ENCODE data around the gene EEF1AKMT4. TPM values are rescaled to one million over a fixed set of nuclear protein-coding genes. Genes with fewer than 3 reads are reported as not detected.

Gene EEF1AKMT4
- total and polyA plus RNA-seq, 4 donors = 0.41 to 3.0 (median 1.6) TPM

DNA sequence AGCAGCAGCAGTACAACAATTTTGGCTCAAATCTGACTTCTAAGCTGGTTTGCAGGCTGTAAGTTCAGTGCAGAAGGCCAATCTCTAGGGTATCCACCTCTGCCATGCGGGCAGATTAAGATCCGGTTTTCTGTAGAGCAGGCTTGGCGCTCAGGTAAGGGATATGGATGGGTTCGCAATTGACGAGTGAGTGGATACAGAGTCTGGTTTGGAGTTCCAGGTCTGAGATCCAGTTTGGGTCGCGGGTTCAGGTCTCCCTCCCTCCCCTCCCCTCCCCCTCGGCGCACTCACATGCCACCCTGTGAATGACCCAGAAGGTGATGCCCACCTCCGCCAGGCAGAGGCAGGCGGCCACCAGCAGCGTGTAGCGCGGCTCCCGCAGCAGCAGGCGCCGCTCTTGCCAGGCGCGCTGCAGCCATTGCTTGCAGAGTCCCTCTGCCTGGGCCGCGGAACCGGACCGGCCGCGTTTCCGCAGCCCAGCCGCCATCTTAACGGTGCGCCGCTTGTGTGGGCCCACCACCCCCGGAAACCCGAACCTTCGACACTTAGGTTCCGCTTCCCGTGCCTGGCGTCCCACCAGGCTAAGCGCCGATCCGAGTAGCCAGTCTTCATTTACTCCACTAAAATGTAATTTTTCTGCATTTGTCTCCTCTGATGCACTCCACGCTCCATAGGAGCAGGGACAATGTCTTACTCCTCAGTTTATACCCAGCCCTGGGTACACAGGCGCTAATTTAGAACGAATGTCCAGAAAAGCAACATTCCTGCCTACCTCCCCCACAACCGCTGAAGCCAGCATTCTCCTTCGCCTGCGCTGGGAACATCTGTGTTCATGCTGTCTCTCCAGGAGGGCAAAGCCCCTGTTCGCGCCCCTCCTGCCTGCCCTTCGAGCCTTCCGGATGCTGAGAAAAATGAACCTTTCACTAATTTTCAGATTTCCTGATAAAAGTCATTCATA is 739 bp upstream of the EEF1AKMT4 start, which contains the start of gene ALG3:
Gene ALG3 (minus strand): TSS at position 509 of the 958 bp plus-strand sequence. CDS start 22 bp downstream, at position 487.
- intact Hi-C loops (cut with DNase I) = loop anchor here (1.0 to 10.0 kb wide), 7 partner anchors 22 to 114 kb away; partner anchors contain the start of genes ABCF3 (in 1 of the 2), DVL3 (in 1 of the 2), EIF2B5 (in 1 of the 2) and PSMD2 (in 1 of the 2)
- H3K4me1 ChIP-seq (ENCODE audit: control insufficient read depth in 1 of 2, insufficient read depth in 2 of 2, low read length in 2 of 2) = no peaks in the 10 kb centered on the region
- DNase-seq = peak; percentile 89 to 94

GRCh38 chr3:184250167-184250828 is 826 bp downstream of the EEF1AKMT4 start:
- H3K36me3 ChIP-seq (ENCODE audit: control insufficient read depth in 1 of 2, insufficient read depth in 2 of 2, low read length in 1 of 2) = peaks cover 0 to 4% of the 10 kb centered on the region in 2 donors
- no peaks in the 10 kb centered on the region for H3K27me3 ChIP-seq (ENCODE audit: control insufficient read depth in 1 of 2, insufficient read depth in 2 of 2, low read length in 1 of 2)
- WGBS, 2 donors = 13 to 14% methylated on average over 20 of the region's 20 CpGs
- H3K4me1 ChIP-seq (ENCODE audit: control insufficient read depth in 1 of 2, insufficient read depth in 2 of 2, low read length in 2 of 2) = no peaks in the 10 kb centered on the region
- peak; percentile 89 to 93 for DNase-seq
- peak overlapping the region; percentile 49 to 70 for H3K4me3 ChIP-seq (ENCODE audit: low read length in 2 of 2)
- intact Hi-C loops (cut with DNase I) = loop anchor here in 1 of 2 donors (10.0 kb wide), 1 partner anchor 355 kb away; no protein-coding TSS in a partner anchor
- H3K9me3 ChIP-seq (ENCODE audit: control insufficient read depth, low read length) = no peaks in the 10 kb centered on the region
- peak; percentile 91 for ATAC-seq (ENCODE audit: low FRiP score)
- no peak overlapping the region for H3K27ac ChIP-seq (ENCODE audit: low read depth in 1 of 2, low read length in 2 of 2)

More for the DNA sequence above, 739 bp upstream of the EEF1AKMT4 start, which contains the start of gene ALG3:
- Histone ChIP-seq H3K4me3 (ENCODE audit: low read length in 2 of 2) (peak within 1 kb of the TSS; percentile 70 to 72), H3K36me3 (ENCODE audit: control insufficient read depth in 1 of 2, insufficient read depth in 2 of 2, low read length in 1 of 2) (peaks cover 2 to 11% of the 10 kb centered on the region in 2 donors), H3K9me3 (ENCODE audit: control insufficient read depth, low read length) (no peaks in the 10 kb centered on the region), H3K27ac (ENCODE audit: low read depth in 1 of 2, low read length in 2 of 2) (peak within 1 kb of the TSS in 1 of 2 donors; percentile 8), H3K27me3 (ENCODE audit: control insufficient read depth in 1 of 2, insufficient read depth in 2 of 2, low read length in 1 of 2) (no peaks in the 10 kb centered on the region)
- 0 to 1% methylated on average over 49 of the region's 49 CpGs for WGBS, 2 donors
- peak; percentile 95 for ATAC-seq (ENCODE audit: low FRiP score)

DNA sequence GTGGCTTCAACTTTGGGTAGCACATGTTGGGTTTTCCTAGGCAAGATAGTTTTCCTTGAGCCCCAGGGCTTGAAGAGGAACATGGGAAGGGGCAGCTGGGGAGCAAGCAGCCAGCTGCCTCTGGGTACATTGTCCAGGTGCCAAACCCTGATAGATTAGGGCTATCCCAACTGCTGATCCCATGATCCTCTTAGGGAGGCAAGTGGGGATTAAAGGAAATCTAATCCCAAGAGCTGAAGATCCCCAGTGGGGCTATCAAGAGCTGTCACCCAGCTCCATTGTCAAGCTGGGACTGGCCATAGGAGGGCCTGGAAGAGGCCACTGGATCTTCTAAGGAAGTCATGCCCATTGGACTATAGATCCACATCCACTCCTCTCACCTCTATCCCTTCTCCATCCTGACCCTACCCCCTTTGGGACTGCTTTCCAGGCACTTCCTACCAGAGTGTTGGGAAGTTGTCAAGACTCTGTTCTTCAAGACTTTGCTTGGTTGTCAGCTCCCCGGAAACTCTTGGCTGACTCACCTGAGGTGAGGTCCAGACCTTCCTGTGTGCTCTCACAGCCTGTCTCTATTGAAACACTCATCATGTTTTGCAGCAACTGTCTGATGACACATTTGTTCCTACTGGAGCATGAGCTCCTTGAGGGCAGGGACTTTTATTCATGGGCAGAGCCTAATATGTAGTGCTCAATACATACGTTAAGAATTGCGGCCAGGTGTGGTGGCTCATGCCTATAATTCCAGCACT is 6.0 kb downstream of the EEF1AKMT4 start:
- DNase-seq = peak in 1 of 2 donors; percentile 9
- Histone ChIP-seq H3K4me3 (ENCODE audit: low read length in 2 of 2) (no peak overlapping the region), H3K27me3 (ENCODE audit: control insufficient read depth in 1 of 2, insufficient read depth in 2 of 2, low read length in 1 of 2) (no peaks in the 10 kb centered on the region), H3K4me1 (ENCODE audit: control insufficient read depth in 1 of 2, insufficient read depth in 2 of 2, low read length in 2 of 2) (no peaks in the 10 kb centered on the region), H3K27ac (ENCODE audit: low read depth in 1 of 2, low read length in 2 of 2) (no peak overlapping the region), H3K9me3 (ENCODE audit: control insufficient read depth, low read length) (no peaks in the 10 kb centered on the region), H3K36me3 (ENCODE audit: control insufficient read depth in 1 of 2, insufficient read depth in 2 of 2, low read length in 1 of 2) (no peaks in the 10 kb centered on the region)
- ATAC-seq (ENCODE audit: low FRiP score) = no peak
- WGBS, 2 donors = 91 to 95% methylated on average over 3 of the region's 3 CpGs
- intact Hi-C loops (cut with DNase I) = loop anchor here in 1 of 2 donors (10.0 kb wide), 1 partner anchor 361 kb away; no protein-coding TSS in a partner anchor

GRCh38 chr3:184257083-184257915 is 7.8 kb downstream of the EEF1AKMT4 start:
- intact Hi-C loops (cut with DNase I) = loop anchor here in 1 of 2 donors (10.0 kb wide), 1 partner anchor 362 kb away; no protein-coding TSS in a partner anchor
- Histone ChIP-seq H3K36me3 (ENCODE audit: control insufficient read depth in 1 of 2, insufficient read depth in 2 of 2, low read length in 1 of 2) (no peaks in the 10 kb centered on the region), H3K4me1 (ENCODE audit: control insufficient read depth in 1 of 2, insufficient read depth in 2 of 2, low read length in 2 of 2) (no peaks in the 10 kb centered on the region), H3K4me3 (ENCODE audit: low read length in 2 of 2) (no peak overlapping the region), H3K27me3 (ENCODE audit: control insufficient read depth in 1 of 2, insufficient read depth in 2 of 2, low read length in 1 of 2) (no peaks in the 10 kb centered on the region), H3K9me3 (ENCODE audit: control insufficient read depth, low read length) (no peaks in the 10 kb centered on the region), H3K27ac (ENCODE audit: low read depth in 1 of 2, low read length in 2 of 2) (no peak overlapping the region)
- ATAC-seq (ENCODE audit: low FRiP score) (no peak), DNase-seq (no peak)
- WGBS, 2 donors = 94% methylated on average over 23 of the region's 23 CpGs

DNA sequence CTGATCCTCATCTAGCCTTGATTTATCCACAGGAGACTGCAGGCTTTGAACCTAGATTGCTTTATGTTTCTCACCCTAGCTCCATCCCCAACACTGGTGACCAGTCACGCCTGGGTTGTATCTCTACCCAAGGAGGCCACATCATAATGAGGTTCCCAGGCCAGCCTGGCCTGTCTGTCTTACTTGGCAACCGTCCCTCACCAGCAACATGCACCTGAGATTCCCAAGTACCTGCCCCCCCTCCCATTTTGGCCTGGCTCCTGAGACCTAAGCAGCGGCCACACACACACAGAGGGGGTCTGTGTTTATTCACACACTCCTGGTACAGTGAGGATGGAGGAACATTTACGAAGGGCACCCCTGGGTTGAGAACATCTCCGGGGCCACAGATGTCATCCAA is 9.5 kb downstream of the EEF1AKMT4 start:
- Histone ChIP-seq H3K4me1 (ENCODE audit: control insufficient read depth in 1 of 2, insufficient read depth in 2 of 2, low read length in 2 of 2) (no peaks in the 10 kb centered on the region), H3K4me3 (ENCODE audit: low read length in 2 of 2) (no peak overlapping the region), H3K27me3 (ENCODE audit: control insufficient read depth in 1 of 2, insufficient read depth in 2 of 2, low read length in 1 of 2) (peaks cover 0 to 2% of the 10 kb centered on the region in 2 donors), H3K36me3 (ENCODE audit: control insufficient read depth in 1 of 2, insufficient read depth in 2 of 2, low read length in 1 of 2) (no peaks in the 10 kb centered on the region), H3K27ac (ENCODE audit: low read depth in 1 of 2, low read length in 2 of 2) (no peak overlapping the region), H3K9me3 (ENCODE audit: control insufficient read depth, low read length) (no peaks in the 10 kb centered on the region)
- ATAC-seq (ENCODE audit: low FRiP score) (no peak), DNase-seq (no peak)
- WGBS, 2 donors = 84 to 91% methylated on average over 5 of the region's 5 CpGs
- intact Hi-C loops (cut with DNase I) = loop anchor here in 1 of 2 donors (10.0 kb wide), 1 partner anchor 364 kb away; no protein-coding TSS in a partner anchor

- Histone ChIP-seq H3K4me1 (ENCODE audit: control insufficient read depth in 1 of 2, insufficient read depth in 2 of 2, low read length in 2 of 2) (no peaks in the 10 kb centered on the region), H3K9me3 (ENCODE audit: control insufficient read depth, low read length) (no peaks in the 10 kb centered on the region), H3K4me3 (ENCODE audit: low read length in 2 of 2) (peak overlapping the region in 1 of 2 donors; percentile 13), H3K27me3 (ENCODE audit: control insufficient read depth in 1 of 2, insufficient read depth in 2 of 2, low read length in 1 of 2) (peaks cover 0 to 2% of the 10 kb centered on the region in 2 donors), H3K36me3 (ENCODE audit: control insufficient read depth in 1 of 2, insufficient read depth in 2 of 2, low read length in 1 of 2) (no peaks in the 10 kb centered on the region), H3K27ac (ENCODE audit: low read depth in 1 of 2, low read length in 2 of 2) (no peak overlapping the region)
- intact Hi-C loops (cut with DNase I) = loop anchor here in 1 of 2 donors (10.0 kb wide), 1 partner anchor 365 kb away; no protein-coding TSS in a partner anchor
- WGBS, 2 donors = 6 to 12% methylated on average over 28 of the region's 28 CpGs
- ATAC-seq (ENCODE audit: low FRiP score) (no peak), DNase-seq (no peak)
These were observed 10.0 kb downstream of the EEF1AKMT4 start for GRCh38 chr3:184259396-184259877.

DNA sequence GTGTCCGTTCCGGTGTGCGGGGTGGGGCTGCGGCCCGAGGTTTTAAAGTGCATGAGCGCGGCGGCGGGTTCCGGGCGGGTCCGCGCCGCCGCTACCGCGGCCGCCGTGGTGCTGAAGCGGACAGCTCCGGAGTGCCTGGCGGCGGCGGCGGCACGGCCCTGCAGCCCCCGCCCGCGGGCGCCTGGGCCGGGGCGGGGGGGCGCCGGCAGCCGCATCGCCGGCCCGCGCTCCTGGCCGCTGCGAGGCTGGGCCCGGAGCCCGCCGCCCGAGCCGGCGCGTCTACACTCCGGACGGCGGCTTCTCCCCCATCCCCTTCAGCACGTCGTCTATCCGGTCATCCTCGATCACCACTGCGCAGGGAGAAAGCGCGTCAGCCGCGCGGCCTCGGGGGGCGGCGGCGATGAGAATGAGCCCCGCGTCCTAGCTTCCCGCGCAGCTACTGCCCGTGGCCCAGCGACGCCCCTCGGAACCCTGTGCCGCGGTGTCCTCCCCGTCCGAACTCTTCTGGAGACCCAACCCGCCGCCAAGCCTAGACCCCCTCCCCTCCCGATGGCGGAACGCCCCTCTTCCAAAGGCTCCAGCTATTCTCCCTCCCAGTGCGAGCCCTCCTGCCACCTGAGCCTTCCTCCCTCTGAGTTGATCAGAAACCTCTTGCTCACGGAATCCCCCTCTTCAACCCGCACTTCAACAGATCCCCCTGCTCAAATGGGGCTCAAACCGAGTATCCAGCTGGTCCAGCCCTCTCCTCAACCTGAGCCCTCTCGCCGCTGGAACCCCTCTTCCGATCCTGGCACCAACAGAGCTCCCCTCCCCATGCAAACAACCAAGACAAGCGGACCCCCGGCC is 10.6 kb downstream of the EEF1AKMT4 start:
- peaks cover 0 to 2% of the 10 kb centered on the region in 2 donors for H3K27me3 ChIP-seq (ENCODE audit: control insufficient read depth in 1 of 2, insufficient read depth in 2 of 2, low read length in 1 of 2)
- H3K4me3 ChIP-seq (ENCODE audit: low read length in 2 of 2) = peak overlapping the region in 1 of 2 donors; percentile 13
- DNase-seq = peak; percentile 58 to 82
- 1% methylated on average over 53 to 91 of the region's 91 CpGs for WGBS, 2 donors
- no peaks in the 10 kb centered on the region for H3K9me3 ChIP-seq (ENCODE audit: control insufficient read depth, low read length)
- peak; percentile 71 for ATAC-seq (ENCODE audit: low FRiP score)
- H3K4me1 ChIP-seq (ENCODE audit: control insufficient read depth in 1 of 2, insufficient read depth in 2 of 2, low read length in 2 of 2) = no peaks in the 10 kb centered on the region
- intact Hi-C loops (cut with DNase I) = loop anchor here (5.0 to 10.0 kb wide), 2 partner anchors 37 to 365 kb away; partner anchors contain the start of gene PSMD2 (in 1 of the 2)
- no peak overlapping the region for H3K27ac ChIP-seq (ENCODE audit: low read depth in 1 of 2, low read length in 2 of 2)
- no peaks in the 10 kb centered on the region for H3K36me3 ChIP-seq (ENCODE audit: control insufficient read depth in 1 of 2, insufficient read depth in 2 of 2, low read length in 1 of 2)

Data from aorta (tissue), 5 donors.